Thoracic aorta (tissue), 2 donors: ENCODE results near the gene USP4. TPM values are rescaled to one million over a fixed set of nuclear protein-coding genes. Genes with fewer than 3 reads are reported as not detected.
A peak's percentile ranks its signal among the peaks of the same experiment; 100 is the strongest.
"Not testable (repeated sequence)": the region's sequence is repeated elsewhere in the genome, so short reads cannot be mapped to it uniquely, and the experiment has no call there.

Source experiments
- ATAC-seq: fragments of 150-250 bp; one replicate; pipeline ENCODE4 v1.8.0; 2017; ENCODE audit warnings: low read depth; ENCODE audit not compliant: insufficient number of reproducible peaks, low FRiP score
- DNase-seq: peaks from one replicate; pipeline ENCODE4 v3.0.0-alpha.2; 2020; ENCODE audit warnings: low spot score
- H3K27ac ChIP-seq, 2 donors: fragments of 200-600 bp; sonication (generic); 1 replicate in 1 of 2; 2 replicates in 1 of 2; pipeline ENCODE4 v1.5.1; 2016; ENCODE audit warnings: mild to moderate bottlenecking in 2 of 2, moderate library complexity in 2 of 2
- H3K27me3 ChIP-seq: fragments of 200-600 bp; sonication (generic); replicated peaks from 2 replicates; pipeline ENCODE4 v1.6.0; 2016; ENCODE audit warnings: mild to moderate bottlenecking; ENCODE audit not compliant: insufficient read depth
- H3K36me3 ChIP-seq: fragments of 200-600 bp; sonication (generic); one replicate; pipeline ENCODE4 v1.5.1; 2016
- H3K4me1 ChIP-seq, 2 donors: fragments of 200-600 bp; sonication (generic); 1 replicate in 1 of 2; 2 replicates in 1 of 2; pipeline versions ENCODE4 v1.5.1 to v1.6.0; 2016; ENCODE audit warnings: low read depth in 2 of 2, mild to moderate bottlenecking in 1 of 2; ENCODE audit not compliant: control insufficient read depth in 1 of 2
- H3K4me3 ChIP-seq: fragments of 200-600 bp; sonication (generic); 2 replicates; pipeline ENCODE4 v1.5.1; 2016; ENCODE audit warnings: mild to moderate bottlenecking
- H3K9me3 ChIP-seq: fragments of 200-600 bp; sonication (generic); 2 replicates; pipeline ENCODE4 v1.5.1; 2016
- total RNA-seq, 2 donors: library from RNA; depleted of rRNA; stranded (reverse); fragments of >200 nt; gene quantifications; one replicate each; pipeline versions ENCODE4 v1.1.0 to v1.2.3, GENCODE V29; 2016
- TF ChIP-seq, protein P1 (sequence below): fragments of 200-600 bp; sonication (generic); IDR thresholded peaks from one replicate; pipeline ENCODE4 v1.5.1; 2019; ENCODE audit warnings: antibody characterized with exemption

Gene USP4
- total RNA-seq, 2 donors from 2014 or later: 41.2 to 74.1 TPM

GRCh38 chr3:49349348-49350114, 9.7 kb upstream of the USP4 start:
- TF ChIP-seq, protein P1, sequence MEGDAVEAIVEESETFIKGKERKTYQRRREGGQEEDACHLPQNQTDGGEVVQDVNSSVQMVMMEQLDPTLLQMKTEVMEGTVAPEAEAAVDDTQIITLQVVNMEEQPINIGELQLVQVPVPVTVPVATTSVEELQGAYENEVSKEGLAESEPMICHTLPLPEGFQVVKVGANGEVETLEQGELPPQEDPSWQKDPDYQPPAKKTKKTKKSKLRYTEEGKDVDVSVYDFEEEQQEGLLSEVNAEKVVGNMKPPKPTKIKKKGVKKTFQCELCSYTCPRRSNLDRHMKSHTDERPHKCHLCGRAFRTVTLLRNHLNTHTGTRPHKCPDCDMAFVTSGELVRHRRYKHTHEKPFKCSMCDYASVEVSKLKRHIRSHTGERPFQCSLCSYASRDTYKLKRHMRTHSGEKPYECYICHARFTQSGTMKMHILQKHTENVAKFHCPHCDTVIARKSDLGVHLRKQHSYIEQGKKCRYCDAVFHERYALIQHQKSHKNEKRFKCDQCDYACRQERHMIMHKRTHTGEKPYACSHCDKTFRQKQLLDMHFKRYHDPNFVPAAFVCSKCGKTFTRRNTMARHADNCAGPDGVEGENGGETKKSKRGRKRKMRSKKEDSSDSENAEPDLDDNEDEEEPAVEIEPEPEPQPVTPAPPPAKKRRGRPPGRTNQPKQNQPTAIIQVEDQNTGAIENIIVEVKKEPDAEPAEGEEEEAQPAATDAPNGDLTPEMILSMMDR: no peak
- Histone ChIP-seq H3K4me1 (peaks cover 10 to 12% of the 10 kb centered on the region in 2 donors), H3K9me3 (no peaks in the 10 kb centered on the region), H3K36me3 (no peaks in the 10 kb centered on the region), H3K27ac (no peak overlapping the region), H3K4me3 (no peak overlapping the region), H3K27me3 (no peaks in the 10 kb centered on the region)
- DNase-seq (no peak), ATAC-seq (no peak)

- H3K36me3 ChIP-seq, H3K9me3 ChIP-seq, H3K4me3 ChIP-seq, H3K27me3 ChIP-seq, H3K27ac ChIP-seq, DNase-seq, ATAC-seq: not testable (repeated sequence)
- H3K4me1 ChIP-seq: peaks cover 10 to 12% of the 10 kb centered on the region in 2 donors
These were observed 8.5 kb upstream of the USP4 start for GRCh38 chr3:49348361-49348760.

DNA sequence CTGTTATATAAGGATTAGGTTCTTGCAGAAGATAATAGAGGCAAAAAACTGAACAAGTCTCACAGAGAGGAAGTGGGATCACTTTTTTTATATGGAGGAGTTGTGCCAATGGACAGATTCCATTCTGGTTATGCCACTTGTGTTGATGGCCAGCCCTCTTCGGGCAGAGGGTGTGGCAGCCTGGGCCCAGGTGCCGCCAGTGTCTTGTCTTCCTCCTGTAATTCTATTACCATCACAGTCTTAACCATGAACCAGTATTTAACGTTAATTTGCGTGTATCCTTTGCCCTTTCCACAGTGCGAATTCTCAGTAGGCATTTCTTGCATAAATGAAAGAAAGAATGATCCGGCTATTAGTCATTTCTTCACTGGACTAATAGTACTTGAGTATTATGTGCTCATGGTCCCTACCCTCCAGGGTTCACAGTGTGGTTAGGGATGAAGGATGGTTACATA, 7.0 kb upstream of the USP4 start:
- Histone ChIP-seq H3K36me3 (no peaks in the 10 kb centered on the region), H3K9me3 (no peaks in the 10 kb centered on the region), H3K27me3 (no peaks in the 10 kb centered on the region), H3K4me1 (peaks cover 10 to 12% of the 10 kb centered on the region in 2 donors), H3K27ac (peak overlapping the region; percentile 40 to 69), H3K4me3 (no peak overlapping the region)
- TF ChIP-seq, protein P1: no peak
- no peak for ATAC-seq
- no peak for DNase-seq

DNA sequence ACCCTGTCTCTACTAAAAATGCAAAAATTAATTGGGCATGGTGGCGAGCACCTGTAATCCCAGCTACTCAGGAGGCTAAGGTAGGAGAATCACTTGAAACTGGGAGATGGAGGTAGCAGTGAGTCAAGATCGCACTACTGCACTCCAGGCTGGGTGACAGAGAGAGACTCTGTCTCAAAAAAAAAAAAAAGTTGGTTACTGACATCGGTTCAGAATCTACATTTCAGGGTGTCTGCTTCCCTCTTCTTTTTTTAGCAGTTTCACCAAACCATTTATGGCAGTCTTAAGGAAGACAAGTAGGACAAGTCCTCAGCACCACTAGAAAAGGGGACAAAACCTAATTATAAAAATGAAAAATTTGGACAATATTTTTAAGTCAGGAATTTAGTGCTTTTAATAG, 3.3 kb upstream of the USP4 start:
- no peak for DNase-seq
- Histone ChIP-seq H3K36me3 (no peaks in the 10 kb centered on the region), H3K4me3 (no peak overlapping the region), H3K27ac (peak overlapping the region in 1 of 2 donors; percentile 91), H3K4me1 (peaks cover 23 to 25% of the 10 kb centered on the region in 2 donors), H3K27me3 (no peaks in the 10 kb centered on the region), H3K9me3 (no peaks in the 10 kb centered on the region)
- TF ChIP-seq, protein P1: no peak
- no peak for ATAC-seq

- no peaks in the 10 kb centered on the region for H3K9me3 ChIP-seq
- no peak for ATAC-seq
- H3K4me3 ChIP-seq: no peak overlapping the region
- TF ChIP-seq, protein P1: no peak
- no peak for DNase-seq
- H3K27me3 ChIP-seq: no peaks in the 10 kb centered on the region
- H3K4me1 ChIP-seq: peaks cover 23 to 27% of the 10 kb centered on the region in 2 donors
- H3K36me3 ChIP-seq: no peaks in the 10 kb centered on the region
- peak overlapping the region in 1 of 2 donors; percentile 91 for H3K27ac ChIP-seq
These were observed 2.1 kb upstream of the USP4 start for GRCh38 chr3:49341996-49342395.
